IPS-20b (cell line): ENCODE results near the gene C6orf89.

ENCODE experiments used
- H3K27ac ChIP-seq: one replicate; pipeline ENCODE4 v1.5.1; 2013; ENCODE audit warnings: low read length
- H3K27me3 ChIP-seq: 2 replicates; pipeline ENCODE4 v1.6.1; 2013; ENCODE audit warnings: mild to moderate bottlenecking, low read length, inconsistent platforms; ENCODE audit not compliant: insufficient read depth
- H3K36me3 ChIP-seq: 2 replicates; pipeline ENCODE4 v1.6.1; 2013; ENCODE audit warnings: low read depth, mild to moderate bottlenecking, inconsistent platforms, low read length, moderate library complexity; ENCODE audit not compliant: insufficient read depth
- H3K4me1 ChIP-seq: 2 replicates; pipeline ENCODE4 v1.6.1; 2013; ENCODE audit warnings: mild to moderate bottlenecking, control low read depth, inconsistent platforms, low read length, moderate library complexity; ENCODE audit not compliant: insufficient read depth
- H3K4me3 ChIP-seq: 2 replicates; pipeline ENCODE4 v1.5.1; 2013; ENCODE audit warnings: mild to moderate bottlenecking, low read length, inconsistent platforms
- H3K9ac ChIP-seq: 2 replicates; pipeline ENCODE4 v1.6.1; 2013; ENCODE audit warnings: low read depth, mild to moderate bottlenecking, inconsistent platforms, low read length, moderate library complexity
- H3K9me3 ChIP-seq: 2 replicates; pipeline ENCODE4 v1.6.1; 2013; ENCODE audit warnings: mild to moderate bottlenecking, low read depth, low read length, inconsistent platforms; ENCODE audit not compliant: insufficient read depth

C6orf89 gene

DNA sequence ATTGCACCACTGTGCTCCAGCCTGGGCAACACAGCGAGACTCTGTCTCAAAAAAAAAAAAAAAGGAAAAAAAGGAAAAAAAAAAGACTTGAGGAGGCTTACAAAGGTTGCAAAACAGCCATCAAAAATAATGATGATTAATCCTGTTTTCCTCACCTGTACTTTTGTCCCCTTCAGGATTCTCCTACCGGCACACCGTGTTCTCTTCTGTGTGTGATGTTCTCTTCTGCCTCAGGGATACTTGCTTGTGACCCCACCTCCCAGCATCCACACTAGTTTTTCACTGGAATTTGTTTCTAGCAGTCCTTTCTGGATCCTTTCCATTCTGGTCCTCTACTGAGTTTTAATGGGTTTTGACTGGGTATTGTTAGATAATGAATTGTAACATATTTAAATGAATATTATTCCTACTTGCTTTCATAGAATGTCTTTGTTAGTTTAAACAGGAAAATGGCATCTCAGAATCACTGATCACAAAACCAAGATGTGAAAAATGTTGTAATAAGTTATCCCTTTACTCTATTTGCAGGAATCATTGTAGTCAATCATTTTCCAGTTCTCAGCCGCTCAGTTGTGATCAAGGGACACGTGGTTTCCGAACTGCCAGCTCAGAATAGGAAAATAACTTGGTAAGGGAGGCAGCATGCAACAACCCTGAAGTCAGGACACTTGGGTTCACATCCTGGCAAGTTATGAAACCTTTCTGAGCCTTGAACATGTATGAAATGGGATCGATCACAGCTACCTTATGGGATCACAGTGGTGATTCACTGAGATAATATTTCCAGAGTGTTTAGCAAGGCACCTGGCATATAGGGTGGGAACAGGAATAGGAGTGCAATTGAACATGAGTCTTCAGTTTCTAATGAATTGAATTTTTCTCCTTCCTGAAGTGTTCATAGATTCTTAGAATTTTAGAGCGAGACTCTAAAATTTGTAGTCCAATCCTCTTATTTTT lies 8.5 kb downstream of the C6orf89 start:
- Histone ChIP-seq H3K36me3 (no peaks in the 10 kb centered on the region), H3K27ac (no peak overlapping the region), H3K9me3 (no peaks in the 10 kb centered on the region), H3K4me1 (no peaks in the 10 kb centered on the region), H3K27me3 (no peaks in the 10 kb centered on the region), H3K9ac (no peak overlapping the region), H3K4me3 (no peak overlapping the region)

DNA sequence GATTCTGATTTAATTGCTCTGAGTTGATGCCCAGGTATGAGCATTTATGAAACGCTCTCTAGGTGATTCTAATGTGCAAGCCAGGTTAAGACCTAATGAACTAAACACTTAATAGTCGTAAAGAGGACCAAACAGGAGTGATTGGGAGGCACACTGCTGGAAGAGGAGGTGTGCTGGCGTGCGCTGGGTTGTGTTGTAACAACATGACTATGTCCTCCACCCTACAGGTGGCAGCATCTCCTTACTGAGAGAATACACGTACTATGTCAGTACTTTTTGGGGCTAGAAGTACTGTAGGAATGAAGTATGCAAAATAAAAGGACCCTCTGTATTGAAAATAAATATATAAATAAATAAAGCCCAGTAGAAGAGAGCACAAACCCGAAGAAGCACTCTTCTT lies 11.9 kb downstream of the C6orf89 start:
- no peak overlapping the region for H3K4me3 ChIP-seq
- H3K9me3 ChIP-seq: no peaks in the 10 kb centered on the region
- H3K36me3 ChIP-seq: peaks cover 5% of the 10 kb centered on the region; the same call in 1 of the 2 replicates
- no peaks in the 10 kb centered on the region for H3K27me3 ChIP-seq
- H3K4me1 ChIP-seq: no peaks in the 10 kb centered on the region
- H3K9ac ChIP-seq: no peak overlapping the region
- no peak overlapping the region for H3K27ac ChIP-seq

DNA sequence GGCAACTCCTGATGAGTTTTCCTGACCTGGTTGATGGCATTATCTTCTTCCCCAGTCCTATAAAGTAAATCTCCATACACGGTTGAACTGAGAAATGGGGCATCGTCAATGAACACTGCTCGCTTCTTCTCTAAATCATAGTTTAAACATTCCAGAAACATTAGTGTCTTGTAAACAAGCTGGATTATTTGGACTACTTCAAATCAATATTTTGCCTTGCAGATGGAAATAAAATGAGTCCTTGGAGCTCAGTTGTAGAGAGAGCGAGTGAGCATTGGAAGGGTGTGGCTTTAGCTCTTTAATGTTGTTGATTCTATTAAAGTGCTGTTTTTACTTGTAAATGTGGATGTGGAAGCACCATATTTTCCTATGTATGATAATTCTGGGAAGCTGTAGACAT lies 18.4 kb downstream of the C6orf89 start:
- no peaks in the 10 kb centered on the region for H3K9me3 ChIP-seq
- no peaks in the 10 kb centered on the region for H3K27me3 ChIP-seq
- H3K4me1 ChIP-seq: no peaks in the 10 kb centered on the region
- H3K36me3 ChIP-seq: peaks cover 7% of the 10 kb centered on the region; the same call in 1 of the 2 replicates
- H3K9ac ChIP-seq: no peak overlapping the region
- no peak overlapping the region for H3K4me3 ChIP-seq
- no peak overlapping the region for H3K27ac ChIP-seq

DNA sequence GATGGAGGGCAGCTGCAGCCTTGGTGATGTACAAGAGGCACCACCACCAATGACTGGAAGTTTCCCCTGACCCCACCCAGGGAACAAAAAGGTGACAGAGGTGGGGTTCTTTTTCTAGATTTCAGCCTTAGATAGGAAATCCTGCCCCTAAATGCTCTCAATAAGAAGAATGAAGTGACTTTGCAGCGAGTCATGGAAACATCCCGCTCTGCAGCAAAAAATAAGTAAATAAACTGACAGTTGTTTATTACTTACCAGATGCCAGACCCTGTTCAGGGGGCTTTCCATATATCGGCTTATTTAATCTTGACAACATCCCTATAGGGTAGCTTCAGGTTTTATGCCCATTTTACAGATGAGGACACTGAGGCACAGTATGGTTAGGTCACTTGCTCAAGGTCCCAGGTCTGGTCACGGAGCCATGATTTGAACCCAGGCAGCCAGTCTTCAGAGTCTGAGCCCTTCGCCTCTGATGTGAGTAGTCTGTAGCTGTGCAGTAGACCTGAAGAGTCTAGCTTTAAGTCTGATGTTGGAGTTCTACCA lies 19.2 kb downstream of the C6orf89 start:
- H3K36me3 ChIP-seq: peaks cover 7% of the 10 kb centered on the region; the same call in 1 of the 2 replicates
- no peak overlapping the region for H3K9ac ChIP-seq
- no peaks in the 10 kb centered on the region for H3K9me3 ChIP-seq
- no peaks in the 10 kb centered on the region for H3K4me1 ChIP-seq
- H3K27ac ChIP-seq: no peak overlapping the region
- H3K27me3 ChIP-seq: no peaks in the 10 kb centered on the region
- no peak overlapping the region for H3K4me3 ChIP-seq

DNA sequence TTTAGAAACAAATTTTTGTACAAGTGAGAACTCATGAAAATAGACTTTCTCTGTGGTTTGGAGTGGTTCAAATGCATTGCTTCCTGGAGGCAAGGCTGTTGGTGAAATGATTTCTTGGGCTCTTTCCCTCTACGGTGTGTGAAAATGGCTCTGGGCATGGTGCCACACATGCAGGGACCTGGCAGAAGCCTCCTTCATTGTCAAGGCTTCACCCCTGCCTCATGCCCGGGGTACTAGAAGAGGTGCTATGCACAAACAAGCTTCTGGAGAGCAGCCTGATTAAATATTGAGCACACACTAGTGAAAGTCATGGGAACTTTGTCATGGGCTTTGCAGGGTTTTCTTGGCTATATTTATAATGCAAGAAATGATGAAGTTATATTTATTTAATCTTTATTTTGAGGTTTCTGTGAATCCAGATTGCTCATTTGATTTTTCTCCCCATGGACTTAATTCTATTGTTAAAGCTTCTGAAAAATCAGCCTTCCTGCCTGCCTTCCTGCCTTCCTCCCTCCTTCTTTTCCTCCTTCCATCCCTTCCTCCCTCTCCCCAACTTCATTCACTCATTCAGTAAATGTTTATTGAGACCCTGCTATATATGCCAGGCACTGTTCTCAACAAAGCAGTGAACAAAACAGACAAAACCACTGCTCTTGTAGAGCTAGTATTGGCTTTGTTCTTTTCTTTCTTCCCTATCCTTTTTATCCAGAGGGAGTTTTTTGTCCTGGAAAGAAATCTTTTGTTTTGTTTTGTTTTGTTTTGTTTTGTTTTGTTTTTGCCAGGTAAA lies 21.0 kb downstream of the C6orf89 start:
- Histone ChIP-seq H3K9me3 (no peaks in the 10 kb centered on the region), H3K27ac (no peak overlapping the region), H3K4me1 (no peaks in the 10 kb centered on the region), H3K4me3 (no peak overlapping the region), H3K36me3 (peaks cover 7% of the 10 kb centered on the region; the same call in 1 of the 2 replicates), H3K9ac (no peak overlapping the region; the same call in 1 of the 2 replicates), H3K27me3 (no peaks in the 10 kb centered on the region)

DNA sequence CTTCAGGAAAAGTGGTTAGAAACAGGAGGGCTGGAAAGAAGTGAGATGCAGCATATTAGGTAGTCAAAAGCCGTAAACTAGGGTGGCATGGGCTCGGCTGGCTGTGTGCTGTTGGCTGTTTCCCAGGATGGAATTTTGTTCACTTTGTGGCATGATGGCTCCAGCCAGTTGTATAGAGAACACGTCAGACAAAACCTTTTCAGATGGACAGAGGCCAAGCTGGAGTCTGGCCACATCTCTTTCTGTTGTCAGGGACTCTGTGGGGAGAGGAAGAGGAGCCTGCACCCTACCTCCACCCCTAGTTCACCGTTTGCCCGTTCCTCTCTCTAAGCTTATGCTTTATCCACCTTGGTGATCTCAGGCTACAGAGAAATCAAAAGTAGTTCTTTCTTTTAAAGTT lies 22.0 kb downstream of the C6orf89 start:
- Histone ChIP-seq H3K9me3 (no peaks in the 10 kb centered on the region), H3K27me3 (no peaks in the 10 kb centered on the region), H3K27ac (no peak overlapping the region), H3K36me3 (peaks cover under 1% of the 10 kb centered on the region; the same call in 1 of the 2 replicates), H3K4me1 (no peaks in the 10 kb centered on the region), H3K4me3 (no peak overlapping the region), H3K9ac (no peak overlapping the region)

DNA sequence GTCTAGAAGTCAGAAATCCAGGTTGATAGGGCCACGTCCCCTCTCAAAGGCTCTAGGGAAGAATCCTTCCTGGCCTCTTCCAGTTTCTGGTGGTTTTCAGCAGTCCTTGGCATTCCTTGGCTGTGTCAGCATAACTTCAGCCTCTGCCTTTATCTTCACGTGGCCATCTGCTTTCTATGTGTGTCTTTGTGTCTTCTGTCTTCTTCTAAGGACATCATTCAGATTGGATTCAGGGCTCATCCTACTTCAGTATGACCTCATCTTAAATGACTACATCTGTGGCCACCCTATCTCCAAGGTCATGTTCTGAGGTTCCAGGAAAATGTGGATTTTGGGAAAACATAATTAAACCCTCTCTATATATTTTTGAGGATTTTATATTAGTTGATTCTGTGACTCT lies 23.0 kb downstream of the C6orf89 start:
- Histone ChIP-seq H3K27me3 (no peaks in the 10 kb centered on the region), H3K9me3 (no peaks in the 10 kb centered on the region), H3K36me3 (no peaks in the 10 kb centered on the region), H3K9ac (no peak overlapping the region), H3K27ac (no peak overlapping the region), H3K4me3 (no peak overlapping the region), H3K4me1 (no peaks in the 10 kb centered on the region)

DNA sequence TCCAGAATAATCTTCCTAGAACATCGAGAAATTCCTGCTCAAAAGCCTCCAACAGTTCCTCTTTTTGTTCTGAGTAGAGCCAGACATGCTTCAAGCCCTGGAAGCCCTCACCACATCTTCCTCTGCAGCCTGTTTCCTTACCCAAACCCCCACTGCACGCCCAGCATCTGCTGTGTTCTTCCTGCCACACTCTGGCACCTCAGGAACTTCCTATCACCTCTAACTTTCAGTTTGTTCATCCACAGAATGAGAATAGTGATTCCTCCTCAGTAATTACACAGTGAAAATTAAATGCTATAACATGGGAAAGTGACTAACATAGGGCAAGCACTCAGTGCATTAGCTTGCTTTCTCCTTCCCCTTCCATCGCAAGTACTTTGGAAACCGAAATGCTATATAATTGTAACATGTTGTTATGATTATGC lies 26.3 kb downstream of the C6orf89 start:
- no peaks in the 10 kb centered on the region for H3K4me1 ChIP-seq
- H3K4me3 ChIP-seq: no peak overlapping the region
- H3K9ac ChIP-seq: no peak overlapping the region
- no peaks in the 10 kb centered on the region for H3K9me3 ChIP-seq
- no peak overlapping the region for H3K27ac ChIP-seq
- no peaks in the 10 kb centered on the region for H3K27me3 ChIP-seq
- no peaks in the 10 kb centered on the region for H3K36me3 ChIP-seq

DNA sequence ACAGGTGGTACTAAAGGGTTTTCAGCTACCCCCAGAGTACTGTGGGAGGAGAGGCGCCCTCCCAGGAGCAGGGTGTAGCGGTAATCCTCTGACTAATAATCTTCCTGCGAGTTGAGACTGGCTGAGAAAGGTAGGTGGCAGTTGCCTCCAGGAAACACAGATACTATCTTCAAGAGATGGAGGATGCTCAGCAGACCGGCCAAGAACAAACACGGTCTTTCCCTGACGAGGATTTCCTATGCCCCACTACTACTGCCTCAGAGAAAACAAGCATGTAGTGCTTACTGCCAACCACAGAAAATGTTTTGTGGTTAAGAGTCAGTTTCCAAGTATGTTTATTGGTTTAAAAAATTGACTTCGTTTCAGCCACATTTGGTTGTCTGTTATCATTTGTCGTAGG lies 26.8 kb downstream of the C6orf89 start:
- no peaks in the 10 kb centered on the region for H3K27me3 ChIP-seq
- no peaks in the 10 kb centered on the region for H3K36me3 ChIP-seq
- no peak overlapping the region for H3K4me3 ChIP-seq
- H3K9me3 ChIP-seq: no peaks in the 10 kb centered on the region
- H3K27ac ChIP-seq: no peak overlapping the region
- no peaks in the 10 kb centered on the region for H3K4me1 ChIP-seq
- H3K9ac ChIP-seq: no peak overlapping the region

DNA sequence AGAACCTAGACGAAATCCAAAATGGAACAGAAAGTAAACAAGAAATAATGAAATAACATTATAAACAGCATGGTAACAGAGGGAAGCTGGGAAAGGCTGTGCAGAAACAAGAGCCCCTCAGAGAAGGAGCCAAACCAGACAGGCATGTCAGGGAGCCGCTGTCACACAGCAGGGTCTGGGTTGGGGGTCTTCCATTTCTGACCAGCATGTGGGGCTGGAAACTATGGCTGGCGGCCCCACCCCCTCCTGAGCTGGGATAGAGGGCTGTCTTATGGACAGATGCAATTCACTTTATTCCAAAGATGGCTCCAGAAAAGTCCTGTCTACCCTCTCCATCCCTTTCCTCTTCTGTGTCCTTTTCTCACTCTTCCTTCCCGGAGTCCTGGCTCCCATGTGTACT lies 27.3 kb downstream of the C6orf89 start:
- no peaks in the 10 kb centered on the region for H3K9me3 ChIP-seq
- H3K9ac ChIP-seq: no peak overlapping the region
- H3K4me1 ChIP-seq: no peaks in the 10 kb centered on the region
- H3K27ac ChIP-seq: no peak overlapping the region
- H3K36me3 ChIP-seq: no peaks in the 10 kb centered on the region
- H3K27me3 ChIP-seq: no peaks in the 10 kb centered on the region
- no peak overlapping the region for H3K4me3 ChIP-seq

DNA sequence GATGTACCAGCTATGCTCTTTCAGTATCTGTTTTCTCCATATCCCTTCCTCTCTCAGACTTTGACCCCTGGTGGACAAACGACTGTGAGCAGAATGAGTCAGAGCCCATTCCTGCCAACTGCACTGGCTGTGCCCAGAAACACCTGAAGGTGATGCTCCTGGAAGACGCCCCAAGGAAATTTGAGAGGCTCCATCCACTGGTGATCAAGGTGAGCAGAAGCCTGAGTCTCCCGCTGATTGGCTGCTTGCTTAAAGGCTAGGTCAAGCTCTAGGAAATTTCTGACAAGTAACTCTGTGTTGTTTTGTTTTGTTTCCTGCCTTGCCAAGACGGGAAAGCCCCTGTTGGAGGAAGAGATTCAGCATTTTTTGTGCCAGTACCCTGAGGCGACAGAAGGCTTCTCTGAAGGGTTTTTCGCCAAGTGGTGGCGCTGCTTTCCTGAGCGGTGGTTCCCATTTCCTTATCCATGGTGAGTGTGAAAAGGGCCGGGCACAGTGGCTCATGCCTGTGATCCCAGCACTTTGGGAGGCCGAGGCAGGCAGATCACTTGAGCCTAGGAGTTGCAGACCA lies 28.6 kb downstream of the C6orf89 start:
- H3K27me3 ChIP-seq: no peaks in the 10 kb centered on the region
- H3K4me3 ChIP-seq: no peak overlapping the region
- H3K9me3 ChIP-seq: no peaks in the 10 kb centered on the region
- H3K36me3 ChIP-seq: no peaks in the 10 kb centered on the region
- H3K9ac ChIP-seq: no peak overlapping the region
- H3K27ac ChIP-seq: no peak overlapping the region
- H3K4me1 ChIP-seq: no peaks in the 10 kb centered on the region
